Pons (tissue), 1 donor: ENCODE data around the gene GRIK3.
"Not testable (repeated sequence)": the region's sequence is repeated elsewhere in the genome, so short reads cannot be mapped to it uniquely, and the experiment has no call there.

Source experiments
- DNase-seq: peaks from one replicate; pipeline ENCODE4 v3.0.0-alpha.2; 2016; ENCODE audit warnings: low spot score

Gene GRIK3

DNA sequence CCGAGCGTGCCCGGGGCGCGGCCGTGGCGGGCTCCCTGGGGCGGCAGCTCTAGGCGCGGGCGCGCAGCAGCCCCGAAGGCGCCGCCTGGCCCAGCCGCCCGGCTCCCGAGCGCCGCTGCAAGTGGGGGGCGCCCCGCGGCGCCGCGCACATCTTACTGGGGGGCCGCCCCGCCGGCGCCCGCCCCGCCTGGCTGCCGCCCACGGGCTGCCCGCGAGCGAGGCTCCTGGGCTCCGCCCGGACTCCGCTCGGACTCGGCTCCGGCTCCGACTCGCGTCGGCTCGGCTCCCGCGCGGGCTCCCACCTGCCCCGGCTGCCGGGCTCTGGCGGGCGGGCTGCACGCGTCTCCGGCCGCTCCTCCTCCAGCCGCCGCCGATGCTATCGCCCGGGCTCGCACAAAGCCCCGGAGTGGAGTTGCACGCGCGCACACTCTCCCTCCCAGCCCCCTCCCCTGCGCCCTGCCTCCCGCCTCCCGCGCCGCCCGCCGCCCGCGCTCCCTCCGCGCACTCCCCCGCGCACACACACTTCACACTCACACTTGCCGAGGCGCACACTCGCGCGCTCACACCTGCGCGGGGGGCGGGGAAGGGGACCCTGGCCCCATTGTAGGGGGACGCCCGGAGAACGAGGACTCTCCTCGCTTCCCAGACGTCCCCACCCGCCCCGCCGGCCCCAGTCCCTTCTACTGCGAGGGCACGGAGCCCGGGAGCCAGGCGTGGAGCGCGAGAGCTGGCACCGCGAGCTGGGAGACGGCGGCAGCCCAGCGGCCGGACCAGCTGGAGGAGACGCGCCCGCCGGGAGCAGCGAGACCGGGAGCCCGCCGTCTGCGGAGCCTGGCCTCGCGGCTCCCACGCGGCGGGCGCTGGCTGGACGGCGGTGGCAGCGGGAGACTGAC is at the start of gene GRIK3:
Gene GRIK3, minus strand, starts transcription at position 395 of the 893 bp plus-strand sequence. CDS start 407 bp downstream, outside the sequence.
- no peak for DNase-seq

DNA sequence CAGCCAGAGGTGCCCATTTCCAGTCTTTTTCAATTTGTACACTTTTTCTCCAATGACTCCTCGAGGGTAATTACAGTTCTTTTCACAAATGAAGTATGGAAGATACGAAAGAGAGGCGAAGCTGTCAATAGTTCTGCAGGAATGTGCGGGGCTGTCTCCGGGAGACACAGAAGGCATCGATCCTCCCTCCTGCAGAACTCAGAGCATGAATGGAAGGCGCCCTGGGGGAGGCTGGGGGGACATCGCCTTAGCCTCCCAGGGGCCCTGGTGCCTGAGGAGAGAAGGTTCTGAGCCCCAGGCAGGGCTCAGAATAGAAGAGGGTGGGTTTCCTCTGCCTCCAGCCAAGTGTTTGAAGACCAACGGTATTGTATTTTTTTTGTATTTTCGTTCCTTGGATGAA is 49.7 kb upstream of the GRIK3 start:
- DNase-seq: no peak

DNA sequence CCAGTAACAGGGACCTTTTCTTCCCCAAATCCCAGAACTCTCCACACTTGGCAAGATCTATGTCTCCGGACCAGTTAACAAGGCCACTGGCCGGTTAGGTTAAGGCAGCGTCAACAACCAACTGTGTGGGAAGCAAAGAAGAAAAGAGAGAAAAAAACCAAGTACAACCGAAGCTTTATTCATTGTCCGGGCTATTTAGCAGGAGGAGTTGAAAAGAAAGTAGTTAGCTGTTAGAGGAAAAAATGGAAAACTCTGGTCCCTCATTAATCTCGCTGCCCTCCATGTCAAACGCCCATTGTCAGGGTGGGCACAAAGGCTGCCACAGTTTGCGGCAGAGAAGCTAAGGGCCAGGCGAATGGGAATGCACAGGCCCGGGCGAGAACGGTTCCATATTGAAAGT is 49.3 kb upstream of the GRIK3 start:
- peak; percentile 73 for DNase-seq

DNA sequence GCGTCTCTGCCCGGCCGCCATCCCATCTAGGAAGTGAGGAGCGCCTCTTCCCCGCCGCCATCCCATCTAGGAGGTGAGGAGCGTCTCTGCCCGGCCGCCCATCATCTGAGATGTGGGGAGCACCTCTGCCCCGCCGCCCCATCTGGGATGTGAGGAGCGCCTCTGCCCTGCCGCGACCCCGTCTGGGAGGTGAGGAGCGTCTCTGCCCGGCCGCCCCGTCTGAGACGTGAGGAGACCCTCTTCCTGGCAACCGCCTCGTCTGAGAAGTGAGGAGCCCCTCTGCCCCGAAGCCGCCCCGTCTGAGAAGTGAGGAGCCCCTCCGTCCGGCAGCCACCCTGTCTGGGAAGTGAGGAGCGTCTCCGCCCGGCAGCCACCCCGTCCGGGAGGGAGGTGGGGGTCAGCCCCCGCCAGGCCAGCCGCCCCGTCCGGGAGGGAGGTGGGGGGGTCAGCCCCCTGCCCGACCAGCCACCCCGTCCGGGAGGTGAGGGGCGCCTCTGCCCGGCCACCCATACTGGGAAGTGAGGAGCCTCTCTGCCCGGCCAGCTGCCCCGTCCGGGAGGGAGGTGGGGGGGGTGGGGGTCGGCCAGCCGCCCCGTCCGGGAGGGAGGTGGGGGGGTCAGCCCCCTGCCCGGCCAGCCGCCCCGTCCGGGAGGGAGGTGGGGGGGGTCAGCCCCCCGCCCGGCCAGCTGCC is 46.1 kb upstream of the GRIK3 start:
- DNase-seq: not testable (repeated sequence)

DNA sequence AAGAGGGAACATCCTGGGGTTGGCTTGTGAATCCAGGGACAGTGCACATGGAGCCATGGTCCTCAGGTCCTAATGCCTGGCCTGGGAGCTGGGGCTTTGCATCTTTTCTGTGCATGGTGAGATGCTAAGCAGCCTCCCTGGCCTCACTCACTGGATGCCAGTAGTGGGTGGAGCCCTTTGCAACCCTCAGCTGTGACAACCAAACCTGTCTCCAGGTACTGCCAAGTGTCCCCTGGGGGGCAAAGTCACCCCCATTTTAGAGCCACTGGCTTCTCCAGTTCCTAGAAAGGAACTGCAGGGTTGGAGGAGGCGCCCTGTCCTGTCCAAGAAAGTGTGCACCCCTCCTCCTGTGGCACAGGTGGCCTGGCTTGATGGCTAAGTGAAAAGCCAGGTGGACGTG is 44.6 kb upstream of the GRIK3 start:
- DNase-seq: no peak

DNA sequence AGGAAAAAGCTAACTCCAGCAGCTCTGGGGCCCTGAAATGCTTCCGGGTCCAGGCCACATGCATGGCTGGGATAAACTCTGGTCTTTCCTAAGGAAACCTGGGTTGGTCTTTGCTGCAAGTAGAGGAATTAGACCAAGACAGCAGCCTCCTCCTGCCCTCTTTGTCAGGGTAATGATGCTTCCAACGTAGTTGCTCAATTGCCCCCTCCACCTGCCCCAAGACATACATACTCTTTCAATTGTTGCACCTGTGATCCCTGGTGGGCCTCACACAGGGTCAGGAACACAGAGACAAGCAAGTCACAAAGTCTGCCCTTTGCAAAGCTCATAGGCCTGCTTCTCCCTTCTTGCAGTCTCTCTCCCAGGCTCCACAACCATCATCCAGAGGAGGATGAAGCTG is 41.9 kb upstream of the GRIK3 start:
- no peak for DNase-seq

DNA sequence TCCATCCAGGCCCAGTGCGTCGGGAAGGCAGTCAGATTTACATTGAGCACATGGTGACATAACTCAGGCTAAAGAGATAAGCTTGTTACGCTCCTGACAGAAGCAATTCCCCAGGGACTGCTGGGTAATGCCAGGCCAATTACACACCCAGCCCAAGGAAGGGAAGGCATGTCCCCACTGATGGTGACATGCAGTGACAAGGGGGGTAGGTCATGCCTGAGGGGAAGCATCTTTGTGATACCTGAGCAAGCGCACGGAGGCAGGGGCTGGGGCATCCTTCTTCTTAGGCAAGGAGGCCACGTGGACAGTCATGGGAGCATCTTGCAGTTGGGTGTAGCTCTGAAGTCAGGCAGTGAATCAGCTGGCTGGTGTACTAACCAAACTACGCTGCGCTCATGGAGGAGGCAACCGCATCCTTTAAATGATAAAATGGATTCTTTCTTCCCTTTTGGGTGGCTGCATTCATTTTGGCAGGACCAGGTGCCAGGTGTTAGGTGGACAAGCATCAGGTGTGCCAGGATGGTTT is 39.6 kb upstream of the GRIK3 start:
- no peak for DNase-seq

DNA sequence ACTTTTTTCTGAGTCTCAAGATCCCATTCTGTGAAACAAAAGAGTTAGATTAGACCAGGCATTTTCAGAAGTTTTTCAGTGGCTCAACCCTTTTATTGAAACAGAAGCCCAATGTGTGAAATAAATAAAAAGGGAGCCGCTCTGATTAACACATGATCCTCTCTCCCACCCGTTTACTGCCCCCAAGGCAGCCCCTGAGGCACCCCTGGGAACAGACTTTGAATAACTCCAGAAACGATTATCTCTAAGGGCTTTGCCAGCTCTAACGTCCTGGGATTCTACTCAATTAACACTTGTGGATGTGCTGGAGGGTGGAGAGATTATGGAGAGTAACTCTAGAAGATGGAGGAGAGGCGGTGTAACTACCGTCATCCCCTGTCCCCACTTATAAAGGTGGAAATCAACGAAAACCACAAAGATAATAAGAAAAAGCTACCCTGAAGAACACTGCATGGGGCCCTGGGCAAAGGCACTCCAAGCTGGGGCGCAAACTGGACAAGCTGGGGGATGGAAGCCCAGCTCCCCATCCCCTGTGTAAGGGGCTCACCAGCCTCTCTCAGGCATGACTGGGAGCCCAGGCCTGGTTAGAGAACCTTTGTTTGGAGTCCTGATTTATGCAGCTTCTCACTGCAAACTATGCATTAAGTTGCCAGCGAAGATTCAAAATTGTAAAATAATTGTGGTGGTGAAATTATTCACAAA is 39.0 kb upstream of the GRIK3 start:
- no peak for DNase-seq

DNA sequence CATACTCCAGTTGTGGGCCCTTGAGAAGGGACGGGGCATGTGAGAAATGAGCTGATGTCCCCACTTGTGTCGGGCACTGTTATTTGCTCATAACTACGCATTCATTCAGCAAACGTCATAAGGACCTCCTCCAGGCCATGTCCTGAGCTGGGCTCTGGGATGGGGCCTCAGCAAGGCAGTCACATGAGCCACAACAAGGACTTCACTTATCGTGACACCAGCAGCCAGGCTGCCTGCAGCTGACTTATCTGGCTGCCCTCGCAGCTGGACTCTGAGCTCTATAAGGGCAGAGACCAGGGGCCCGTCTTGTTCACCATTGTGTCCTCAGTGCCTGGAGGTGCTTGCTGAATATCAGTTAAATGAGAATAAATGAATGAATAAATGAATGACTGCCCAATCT is 37.5 kb upstream of the GRIK3 start:
- DNase-seq: peak; percentile 56

DNA sequence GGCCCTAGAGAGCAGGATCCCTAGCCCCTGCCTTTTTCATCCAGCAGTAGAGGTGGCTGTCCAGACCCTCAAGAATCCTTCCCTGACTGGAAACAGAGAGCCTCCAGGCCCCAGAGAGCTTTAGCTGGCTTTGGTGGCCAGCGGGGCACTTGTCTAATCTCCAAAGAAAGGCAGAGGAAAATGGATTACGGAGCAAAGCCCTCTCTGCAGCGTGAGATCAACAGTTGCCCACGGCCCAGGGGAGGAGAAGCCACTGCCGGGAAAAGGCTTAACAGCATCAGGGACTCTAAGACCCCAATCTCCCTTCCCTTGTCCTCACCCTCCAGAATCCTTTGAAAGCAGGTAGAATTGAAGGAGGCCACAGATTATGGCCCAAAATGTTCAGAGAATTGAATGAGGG is 35.8 kb upstream of the GRIK3 start:
- DNase-seq: no peak

DNA sequence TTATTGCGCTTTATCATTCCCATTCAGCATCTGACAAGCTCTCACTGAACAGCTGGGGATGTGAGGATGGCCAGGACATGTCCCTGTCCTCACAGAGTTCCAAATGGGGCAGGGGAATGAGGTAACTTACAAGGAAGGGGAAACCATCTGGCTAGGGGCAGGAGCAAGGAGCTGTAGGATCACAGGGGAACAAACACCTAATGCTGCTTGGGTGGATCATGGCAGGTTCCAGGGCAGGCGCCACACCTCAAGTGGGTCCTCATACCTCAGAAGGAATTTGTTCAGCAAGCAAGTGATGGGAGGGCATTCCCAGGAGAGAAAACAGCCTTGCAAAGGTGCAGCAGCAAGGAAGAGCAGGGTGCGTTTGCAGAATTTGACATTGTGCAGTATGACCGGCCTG is 35.1 kb upstream of the GRIK3 start:
- no peak for DNase-seq

DNA sequence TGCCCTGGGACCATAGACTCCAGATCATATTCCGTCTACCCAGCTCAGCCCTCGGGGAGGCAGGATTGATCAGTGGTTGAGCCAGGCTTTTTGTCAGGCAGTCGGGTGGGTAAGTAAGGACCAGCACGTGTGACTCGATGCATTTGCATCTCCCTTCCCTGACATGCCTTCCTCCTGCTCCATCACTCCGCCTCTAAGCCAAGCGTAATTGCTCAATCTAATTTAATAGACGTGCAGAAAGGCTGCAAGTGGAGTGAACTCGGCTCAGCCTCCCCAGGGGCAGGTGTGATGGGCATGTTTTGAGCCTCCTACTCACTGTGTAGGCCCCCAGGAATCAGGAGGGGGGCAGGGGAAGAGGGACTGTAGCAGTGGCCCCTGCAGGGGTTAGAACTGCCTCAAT is 34.6 kb upstream of the GRIK3 start:
- no peak for DNase-seq

DNA sequence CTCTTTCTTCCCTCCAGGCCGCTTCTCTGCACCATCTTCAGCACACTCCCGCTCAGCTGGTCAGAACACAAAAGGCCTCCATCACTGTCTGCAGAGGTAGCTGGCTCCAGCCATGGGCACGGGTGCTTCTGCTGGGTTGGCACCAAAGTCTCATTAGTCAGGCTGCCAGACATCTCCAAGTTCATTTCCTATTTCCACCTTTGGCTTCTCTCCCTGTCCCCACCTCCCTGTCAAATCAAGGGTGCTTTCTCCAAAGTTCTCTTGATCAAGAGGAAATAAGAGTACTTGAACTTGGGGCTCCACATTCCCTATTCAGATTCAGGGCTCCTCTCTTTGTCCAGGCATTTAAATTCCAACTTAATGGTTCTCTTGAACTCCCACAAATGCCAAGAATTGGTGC is 33.9 kb upstream of the GRIK3 start:
- no peak for DNase-seq

DNA sequence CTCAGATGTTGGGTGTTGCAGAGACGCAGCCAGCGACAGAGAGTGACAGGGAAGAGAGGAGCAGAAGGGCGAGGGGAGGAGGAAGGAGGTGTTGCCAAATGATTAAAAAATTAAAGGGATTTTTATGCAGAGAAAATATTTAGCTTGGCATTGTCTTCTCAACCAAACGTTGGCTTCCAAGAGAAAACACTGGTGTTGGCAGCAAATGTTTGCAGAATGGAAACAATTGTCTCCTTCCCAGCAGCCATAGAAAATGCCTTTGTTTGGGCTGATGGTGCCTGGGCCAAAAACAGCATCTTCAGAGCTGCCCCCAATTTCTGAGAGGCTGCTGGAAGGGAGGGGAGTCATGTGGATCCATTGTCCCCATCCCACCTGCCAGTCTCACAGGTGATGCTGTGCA is 29.7 kb upstream of the GRIK3 start:
- peak; percentile 82 for DNase-seq

DNA sequence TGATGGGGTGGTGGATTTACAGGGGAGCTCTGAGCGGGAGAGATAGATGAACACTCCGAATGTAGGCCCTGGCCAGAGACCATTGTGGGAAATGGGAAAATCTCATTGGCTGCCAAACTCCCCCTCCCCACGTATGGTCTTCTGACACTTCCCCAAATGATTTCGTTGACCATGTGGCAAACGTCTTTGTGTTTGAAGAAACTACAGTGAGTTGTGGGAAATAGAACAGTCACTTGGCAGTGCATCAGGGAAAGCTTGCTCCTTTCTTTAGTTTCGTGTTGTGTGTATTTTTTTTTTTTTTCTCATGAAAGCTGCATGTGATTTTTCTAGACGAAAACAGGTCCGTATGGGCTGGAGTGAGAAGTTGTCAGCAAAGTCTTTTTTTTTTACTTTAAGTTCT is 25.0 kb upstream of the GRIK3 start:
- no peak for DNase-seq

DNA sequence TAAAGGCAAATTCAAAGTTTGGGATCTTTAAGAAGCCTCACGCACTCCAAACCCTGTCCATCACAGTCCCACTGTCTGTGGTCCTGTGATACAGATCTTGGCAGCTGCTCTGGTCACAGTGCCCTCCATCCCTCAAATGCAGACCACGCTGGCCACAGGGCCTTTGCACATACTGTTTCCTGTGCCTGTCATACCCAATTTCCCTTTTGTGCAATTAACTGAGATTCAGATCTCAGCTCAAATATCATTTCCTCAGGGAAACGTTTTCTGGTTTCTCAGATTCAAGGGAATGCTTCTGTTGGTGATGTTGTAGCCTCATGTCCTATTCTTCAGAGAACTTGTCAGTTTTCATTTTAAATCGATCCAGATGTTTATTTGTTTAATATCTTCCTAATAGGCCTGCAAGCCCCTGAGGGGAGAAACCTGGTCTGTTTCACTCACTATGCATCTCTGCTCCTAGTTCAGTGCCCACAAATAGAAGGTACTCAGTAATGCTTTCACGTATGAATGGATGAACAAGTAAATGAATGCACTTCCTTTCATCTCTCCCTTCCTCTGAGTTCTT is 24.2 kb upstream of the GRIK3 start:
- no peak for DNase-seq

DNA sequence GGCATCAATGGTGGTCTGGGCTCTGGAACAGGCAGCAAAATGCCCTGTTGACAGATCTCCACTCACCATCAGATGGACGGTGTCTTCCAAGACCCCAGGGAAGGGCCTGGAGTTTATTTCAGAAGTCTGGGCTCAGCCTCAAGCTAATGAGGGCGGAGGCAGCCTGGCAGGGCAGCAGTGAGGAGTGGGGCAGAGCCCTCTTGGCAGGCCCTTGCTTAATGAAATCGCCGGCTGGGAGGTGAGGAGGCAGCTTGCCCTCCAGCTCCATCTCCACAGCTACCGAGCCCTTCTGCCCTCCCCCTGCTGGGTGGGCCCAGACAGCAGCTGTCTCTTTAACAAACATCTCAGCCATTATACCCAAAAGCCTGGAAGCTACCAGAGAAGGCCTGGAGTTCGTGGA is 22.0 kb upstream of the GRIK3 start:
- no peak for DNase-seq

DNA sequence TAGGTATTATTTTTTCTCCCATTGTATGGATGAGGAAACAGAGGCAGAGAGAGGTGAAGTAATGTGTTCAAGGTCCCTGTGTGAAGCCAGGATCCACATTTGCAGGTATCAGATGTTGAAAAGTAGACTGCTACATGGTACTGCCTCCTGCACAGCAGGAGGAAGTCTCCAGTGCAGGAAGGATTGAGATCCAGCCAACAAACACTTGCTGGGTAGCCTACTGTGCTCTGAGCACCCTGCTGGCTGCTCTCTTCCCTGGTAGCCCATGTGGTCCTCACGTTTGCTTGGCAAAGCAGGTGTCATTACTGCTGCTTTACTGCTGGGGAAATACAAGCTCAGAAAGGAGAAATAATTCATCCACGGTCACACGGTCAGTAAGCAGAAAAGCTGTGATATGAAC is 21.3 kb upstream of the GRIK3 start:
- DNase-seq: no peak

DNA sequence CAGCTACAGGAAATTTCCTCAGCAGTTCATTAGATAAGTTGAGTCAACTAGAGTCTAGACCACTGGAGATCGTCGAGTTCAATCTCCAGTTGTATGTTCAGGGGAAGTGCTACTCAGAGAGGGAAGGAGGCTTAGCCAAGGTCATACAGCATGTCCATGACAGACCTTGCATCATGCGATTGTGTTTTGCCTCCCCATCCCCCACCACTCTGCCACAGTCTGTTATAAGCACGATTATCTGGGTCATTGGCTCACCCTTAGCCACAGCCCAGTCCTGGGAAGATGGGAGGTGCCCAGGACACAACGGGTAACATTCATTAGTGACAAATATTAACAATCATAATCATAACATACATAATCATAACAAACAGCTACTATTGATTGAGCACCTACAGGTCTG is 18.9 kb upstream of the GRIK3 start:
- no peak for DNase-seq

DNA sequence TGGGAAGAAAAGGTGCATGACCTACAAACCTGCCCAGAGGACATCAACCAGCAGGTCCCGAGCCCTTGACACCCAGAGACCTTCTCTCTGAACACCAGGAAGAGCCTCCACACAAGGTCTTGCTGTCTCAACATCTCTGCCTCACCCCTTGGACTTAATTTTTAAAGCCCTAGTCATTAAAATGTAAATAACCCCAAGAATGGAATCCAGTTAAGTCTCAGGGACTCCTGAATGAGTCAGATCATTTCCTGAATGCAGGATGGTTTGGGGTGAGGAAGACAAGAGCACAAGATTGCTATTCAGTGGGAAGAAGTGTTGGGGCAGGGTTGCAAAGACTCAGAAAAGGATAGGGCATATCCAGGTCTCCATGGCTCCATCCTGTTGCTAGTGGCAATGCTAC is 17.8 kb upstream of the GRIK3 start:
- DNase-seq: no peak

DNA sequence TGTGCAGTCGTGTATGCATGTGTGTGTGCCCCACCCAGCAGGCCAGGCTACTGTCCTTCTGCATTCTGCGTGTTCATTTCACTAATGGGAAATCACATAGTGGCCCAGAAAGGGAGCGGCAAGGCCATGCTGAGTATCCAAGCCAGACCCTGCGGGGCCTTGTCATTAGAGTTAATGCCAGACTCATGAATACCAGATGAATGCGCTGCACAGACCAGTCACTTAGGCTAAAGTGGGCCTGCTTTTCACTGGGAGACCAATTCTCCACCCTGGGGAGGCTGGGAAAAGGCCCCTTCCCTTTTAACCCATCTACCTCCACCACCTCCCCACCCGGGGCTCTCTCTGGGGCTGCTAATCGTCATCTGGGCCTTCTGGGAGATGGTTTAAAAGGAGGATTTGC is 17.0 kb upstream of the GRIK3 start:
- DNase-seq: no peak

DNA sequence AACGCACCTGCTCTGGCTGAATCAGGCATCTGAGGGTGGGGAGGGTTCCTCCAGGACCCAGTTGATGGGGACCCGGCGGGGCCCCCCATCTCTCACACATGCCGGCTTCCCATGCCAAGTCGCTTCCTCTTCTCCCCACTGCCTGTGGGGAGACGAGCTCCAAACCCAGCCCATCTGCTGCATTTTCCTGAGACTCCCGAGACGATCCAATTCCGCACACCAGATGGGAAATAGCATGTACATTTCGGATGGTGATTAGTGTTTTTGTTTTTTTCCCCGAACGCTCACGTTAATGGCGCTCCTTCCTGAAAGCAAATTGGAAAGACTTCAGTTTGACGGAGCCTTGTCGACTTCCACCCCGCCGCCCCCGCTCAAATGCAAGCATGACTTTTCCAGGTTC is 13.2 kb upstream of the GRIK3 start:
- DNase-seq: no peak
